ENCODE measurements around the gene ATXN7L3. TPM values are rescaled to one million over a fixed set of nuclear protein-coding genes. Genes with fewer than 3 reads are reported as not detected.
A peak's percentile ranks its signal among the peaks of the same experiment; 100 is the strongest.

ATXN7L3 gene
- total and polyA plus RNA-seq, 10 of the 15 experiments (the other 5 are each of a cell fraction or from before 2014, with no cell fraction given), result 0.71 to 78.7 (median 32.7) TPM

DNA sequence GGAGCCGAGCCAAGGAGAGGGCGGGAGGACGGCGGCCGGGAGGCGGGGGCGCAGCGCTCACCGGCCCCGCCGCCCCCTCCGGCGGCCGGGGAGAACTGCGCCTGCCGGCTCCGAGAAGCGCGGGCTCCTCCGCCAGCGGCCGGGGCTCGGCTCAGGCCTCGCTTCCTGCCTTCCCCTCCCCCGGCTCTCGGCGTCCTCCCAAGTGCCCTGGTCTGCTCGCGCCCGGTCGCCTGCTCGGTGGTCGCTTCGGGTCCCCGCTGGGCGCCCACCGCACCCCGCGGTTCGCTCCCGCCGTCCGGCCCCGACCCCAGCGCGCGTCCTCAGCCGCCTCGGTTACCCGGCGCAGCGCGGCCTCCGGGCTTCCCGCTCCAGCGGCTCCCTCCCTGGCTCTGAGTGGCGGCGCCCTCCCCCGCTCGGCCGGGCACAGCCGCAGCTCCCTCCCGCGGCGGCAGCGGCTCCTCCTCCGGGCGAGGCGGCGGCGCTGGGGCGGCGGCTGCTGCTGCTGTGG lies 19.5 kb upstream of the ATXN7L3 start (continued):
- TF ChIP-seq, protein P1, sequence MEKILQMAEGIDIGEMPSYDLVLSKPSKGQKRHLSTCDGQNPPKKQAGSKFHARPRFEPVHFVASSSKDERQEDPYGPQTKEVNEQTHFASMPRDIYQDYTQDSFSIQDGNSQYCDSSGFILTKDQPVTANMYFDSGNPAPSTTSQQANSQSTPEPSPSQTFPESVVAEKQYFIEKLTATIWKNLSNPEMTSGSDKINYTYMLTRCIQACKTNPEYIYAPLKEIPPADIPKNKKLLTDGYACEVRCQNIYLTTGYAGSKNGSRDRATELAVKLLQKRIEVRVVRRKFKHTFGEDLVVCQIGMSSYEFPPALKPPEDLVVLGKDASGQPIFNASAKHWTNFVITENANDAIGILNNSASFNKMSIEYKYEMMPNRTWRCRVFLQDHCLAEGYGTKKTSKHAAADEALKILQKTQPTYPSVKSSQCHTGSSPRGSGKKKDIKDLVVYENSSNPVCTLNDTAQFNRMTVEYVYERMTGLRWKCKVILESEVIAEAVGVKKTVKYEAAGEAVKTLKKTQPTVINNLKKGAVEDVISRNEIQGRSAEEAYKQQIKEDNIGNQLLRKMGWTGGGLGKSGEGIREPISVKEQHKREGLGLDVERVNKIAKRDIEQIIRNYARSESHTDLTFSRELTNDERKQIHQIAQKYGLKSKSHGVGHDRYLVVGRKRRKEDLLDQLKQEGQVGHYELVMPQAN (conservative IDR thresholded peaks at IDR 0.05), result peak; percentile 84
- TF ChIP-seq ZNF207 (IDR thresholded peaks at IDR 0.05; ENCODE audit: borderline replicate concordance), result peak; percentile 78
- peak; percentile 48 for TF ChIP-seq NR2F1 (conservative IDR thresholded peaks at IDR 0.05)
- TF ChIP-seq EGR1 (IDR thresholded peaks at IDR 0.05; ENCODE audit: borderline replicate concordance in 1 of 2, low read depth in 2 of 2, low read length in 2 of 2), result peak in 1 of 2 experiments; percentile 94; a peak in 2 of 3 replicates
- TF ChIP-seq DPF2 (IDR thresholded peaks at IDR 0.05), result peak; percentile 94
- TF ChIP-seq, protein P2, sequence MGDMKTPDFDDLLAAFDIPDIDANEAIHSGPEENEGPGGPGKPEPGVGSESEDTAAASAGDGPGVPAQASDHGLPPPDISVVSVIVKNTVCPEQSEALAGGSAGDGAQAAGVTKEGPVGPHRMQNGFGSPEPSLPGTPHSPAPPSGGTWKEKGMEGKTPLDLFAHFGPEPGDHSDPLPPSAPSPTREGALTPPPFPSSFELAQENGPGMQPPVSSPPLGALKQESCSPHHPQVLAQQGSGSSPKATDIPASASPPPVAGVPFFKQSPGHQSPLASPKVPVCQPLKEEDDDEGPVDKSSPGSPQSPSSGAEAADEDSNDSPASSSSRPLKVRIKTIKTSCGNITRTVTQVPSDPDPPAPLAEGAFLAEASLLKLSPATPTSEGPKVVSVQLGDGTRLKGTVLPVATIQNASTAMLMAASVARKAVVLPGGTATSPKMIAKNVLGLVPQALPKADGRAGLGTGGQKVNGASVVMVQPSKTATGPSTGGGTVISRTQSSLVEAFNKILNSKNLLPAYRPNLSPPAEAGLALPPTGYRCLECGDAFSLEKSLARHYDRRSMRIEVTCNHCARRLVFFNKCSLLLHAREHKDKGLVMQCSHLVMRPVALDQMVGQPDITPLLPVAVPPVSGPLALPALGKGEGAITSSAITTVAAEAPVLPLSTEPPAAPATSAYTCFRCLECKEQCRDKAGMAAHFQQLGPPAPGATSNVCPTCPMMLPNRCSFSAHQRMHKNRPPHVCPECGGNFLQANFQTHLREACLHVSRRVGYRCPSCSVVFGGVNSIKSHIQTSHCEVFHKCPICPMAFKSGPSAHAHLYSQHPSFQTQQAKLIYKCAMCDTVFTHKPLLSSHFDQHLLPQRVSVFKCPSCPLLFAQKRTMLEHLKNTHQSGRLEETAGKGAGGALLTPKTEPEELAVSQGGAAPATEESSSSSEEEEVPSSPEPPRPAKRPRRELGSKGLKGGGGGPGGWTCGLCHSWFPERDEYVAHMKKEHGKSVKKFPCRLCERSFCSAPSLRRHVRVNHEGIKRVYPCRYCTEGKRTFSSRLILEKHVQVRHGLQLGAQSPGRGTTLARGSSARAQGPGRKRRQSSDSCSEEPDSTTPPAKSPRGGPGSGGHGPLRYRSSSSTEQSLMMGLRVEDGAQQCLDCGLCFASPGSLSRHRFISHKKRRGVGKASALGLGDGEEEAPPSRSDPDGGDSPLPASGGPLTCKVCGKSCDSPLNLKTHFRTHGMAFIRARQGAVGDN (IDR thresholded peaks at IDR 0.05), result peak; percentile 50; the same call in 1 of the 2 replicates
- TF ChIP-seq, protein P3, sequence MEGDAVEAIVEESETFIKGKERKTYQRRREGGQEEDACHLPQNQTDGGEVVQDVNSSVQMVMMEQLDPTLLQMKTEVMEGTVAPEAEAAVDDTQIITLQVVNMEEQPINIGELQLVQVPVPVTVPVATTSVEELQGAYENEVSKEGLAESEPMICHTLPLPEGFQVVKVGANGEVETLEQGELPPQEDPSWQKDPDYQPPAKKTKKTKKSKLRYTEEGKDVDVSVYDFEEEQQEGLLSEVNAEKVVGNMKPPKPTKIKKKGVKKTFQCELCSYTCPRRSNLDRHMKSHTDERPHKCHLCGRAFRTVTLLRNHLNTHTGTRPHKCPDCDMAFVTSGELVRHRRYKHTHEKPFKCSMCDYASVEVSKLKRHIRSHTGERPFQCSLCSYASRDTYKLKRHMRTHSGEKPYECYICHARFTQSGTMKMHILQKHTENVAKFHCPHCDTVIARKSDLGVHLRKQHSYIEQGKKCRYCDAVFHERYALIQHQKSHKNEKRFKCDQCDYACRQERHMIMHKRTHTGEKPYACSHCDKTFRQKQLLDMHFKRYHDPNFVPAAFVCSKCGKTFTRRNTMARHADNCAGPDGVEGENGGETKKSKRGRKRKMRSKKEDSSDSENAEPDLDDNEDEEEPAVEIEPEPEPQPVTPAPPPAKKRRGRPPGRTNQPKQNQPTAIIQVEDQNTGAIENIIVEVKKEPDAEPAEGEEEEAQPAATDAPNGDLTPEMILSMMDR (IDR thresholded peaks at IDR 0.05 in 2 of 3, conservative IDR thresholded peaks at IDR 0.05 in 1 of 3; ENCODE audit: control insufficient read depth in 2 of 3, extremely low read depth in 1 of 3, insufficient read depth in 1 of 3, low read depth in 3 of 3, low read length in 3 of 3), result peak; percentile 40 to 49 (median 46); a peak in 5 of 6 replicates
- TF ChIP-seq MXI1 (IDR thresholded peaks at IDR 0.05; ENCODE audit: low read depth, low read length), result peak; percentile 18; the same call in 1 of the 2 replicates
- no peak for TF ChIP-seq CBX3 (IDR thresholded peaks at IDR 0.05; ENCODE audit: borderline replicate concordance, low read depth)
- no peak for TF ChIP-seq KDM1A (IDR thresholded peaks at IDR 0.05; ENCODE audit: borderline replicate concordance)
- TF ChIP-seq NBN (IDR thresholded peaks at IDR 0.05), result no peak
- TF ChIP-seq, protein P4, sequence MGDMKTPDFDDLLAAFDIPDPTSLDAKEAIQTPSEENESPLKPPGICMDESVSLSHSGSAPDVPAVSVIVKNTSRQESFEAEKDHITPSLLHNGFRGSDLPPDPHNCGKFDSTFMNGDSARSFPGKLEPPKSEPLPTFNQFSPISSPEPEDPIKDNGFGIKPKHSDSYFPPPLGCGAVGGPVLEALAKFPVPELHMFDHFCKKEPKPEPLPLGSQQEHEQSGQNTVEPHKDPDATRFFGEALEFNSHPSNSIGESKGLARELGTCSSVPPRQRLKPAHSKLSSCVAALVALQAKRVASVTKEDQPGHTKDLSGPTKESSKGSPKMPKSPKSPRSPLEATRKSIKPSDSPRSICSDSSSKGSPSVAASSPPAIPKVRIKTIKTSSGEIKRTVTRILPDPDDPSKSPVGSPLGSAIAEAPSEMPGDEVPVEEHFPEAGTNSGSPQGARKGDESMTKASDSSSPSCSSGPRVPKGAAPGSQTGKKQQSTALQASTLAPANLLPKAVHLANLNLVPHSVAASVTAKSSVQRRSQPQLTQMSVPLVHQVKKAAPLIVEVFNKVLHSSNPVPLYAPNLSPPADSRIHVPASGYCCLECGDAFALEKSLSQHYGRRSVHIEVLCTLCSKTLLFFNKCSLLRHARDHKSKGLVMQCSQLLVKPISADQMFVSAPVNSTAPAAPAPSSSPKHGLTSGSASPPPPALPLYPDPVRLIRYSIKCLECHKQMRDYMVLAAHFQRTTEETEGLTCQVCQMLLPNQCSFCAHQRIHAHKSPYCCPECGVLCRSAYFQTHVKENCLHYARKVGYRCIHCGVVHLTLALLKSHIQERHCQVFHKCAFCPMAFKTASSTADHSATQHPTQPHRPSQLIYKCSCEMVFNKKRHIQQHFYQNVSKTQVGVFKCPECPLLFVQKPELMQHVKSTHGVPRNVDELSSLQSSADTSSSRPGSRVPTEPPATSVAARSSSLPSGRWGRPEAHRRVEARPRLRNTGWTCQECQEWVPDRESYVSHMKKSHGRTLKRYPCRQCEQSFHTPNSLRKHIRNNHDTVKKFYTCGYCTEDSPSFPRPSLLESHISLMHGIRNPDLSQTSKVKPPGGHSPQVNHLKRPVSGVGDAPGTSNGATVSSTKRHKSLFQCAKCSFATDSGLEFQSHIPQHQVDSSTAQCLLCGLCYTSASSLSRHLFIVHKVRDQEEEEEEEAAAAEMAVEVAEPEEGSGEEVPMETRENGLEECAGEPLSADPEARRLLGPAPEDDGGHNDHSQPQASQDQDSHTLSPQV (IDR thresholded peaks at IDR 0.05), result peak; percentile 37; the same call in 1 of the 2 replicates
- TF ChIP-seq NFYA (IDR thresholded peaks at IDR 0.05; ENCODE audit: borderline replicate concordance, low read depth, low read length), result no peak
- TF ChIP-seq RELA (IDR thresholded peaks at IDR 0.05; ENCODE audit: borderline replicate concordance, partially characterized antibody), result peak; percentile 21
- TF ChIP-seq, protein P5, sequence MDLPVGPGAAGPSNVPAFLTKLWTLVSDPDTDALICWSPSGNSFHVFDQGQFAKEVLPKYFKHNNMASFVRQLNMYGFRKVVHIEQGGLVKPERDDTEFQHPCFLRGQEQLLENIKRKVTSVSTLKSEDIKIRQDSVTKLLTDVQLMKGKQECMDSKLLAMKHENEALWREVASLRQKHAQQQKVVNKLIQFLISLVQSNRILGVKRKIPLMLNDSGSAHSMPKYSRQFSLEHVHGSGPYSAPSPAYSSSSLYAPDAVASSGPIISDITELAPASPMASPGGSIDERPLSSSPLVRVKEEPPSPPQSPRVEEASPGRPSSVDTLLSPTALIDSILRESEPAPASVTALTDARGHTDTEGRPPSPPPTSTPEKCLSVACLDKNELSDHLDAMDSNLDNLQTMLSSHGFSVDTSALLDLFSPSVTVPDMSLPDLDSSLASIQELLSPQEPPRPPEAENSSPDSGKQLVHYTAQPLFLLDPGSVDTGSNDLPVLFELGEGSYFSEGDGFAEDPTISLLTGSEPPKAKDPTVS (IDR thresholded peaks at IDR 0.05; ENCODE audit: low read depth, low read length), result no peak
- TF ChIP-seq POLR2AphosphoS5 (IDR thresholded peaks at IDR 0.05; ENCODE audit: low read length), result peak; percentile 61
